Activated B cell treated with CpG ODN at 0.5 μM for 24 hours (primary cell): ENCODE measurements around the gene PSMA7. TPM values are rescaled to one million over a fixed set of nuclear protein-coding genes. Genes with fewer than 3 reads are reported as not detected.

ENCODE experiments used
- ATAC-seq: fragments of 200-7000 bp; cut with Tn5 transposase; one replicate; pipeline ENCODE4 v1.10.0; 2021; ENCODE audit warnings: low read depth, mild to moderate bottlenecking, moderate library complexity
- CTCF ChIA-PET: fragments of 350-600 bp; sonication (Branson Sonifier 250); formaldehyde crosslinking; loops from one replicate; lab custom pipeline; 2021; ENCODE audit warnings: antibody characterized with exemption; lab: Charles Lee
- POLR2A ChIA-PET: fragments of 350-600 bp; sonication (Branson Sonifier 250); formaldehyde crosslinking; loops from one replicate; lab custom pipeline; 2021; ENCODE audit warnings: antibody characterized with exemption; lab: Charles Lee
- DNase-seq: peaks from one replicate; pipeline ENCODE4 v3.0.0; 2022
- H3K27ac Mint-ChIP-seq: one replicate; pipeline ENCODE4 v1.8.0; 2020; ENCODE audit warnings: mixed read lengths
- H3K27me3 Mint-ChIP-seq: one replicate; pipeline ENCODE4 v1.8.0; 2021; ENCODE audit warnings: mixed read lengths
- H3K36me3 Mint-ChIP-seq: one replicate; pipeline ENCODE4 v1.8.0; 2021; ENCODE audit warnings: low read depth, mixed read lengths
- H3K4me1 Mint-ChIP-seq: one replicate; pipeline ENCODE4 v1.8.0; 2021; ENCODE audit warnings: mixed read lengths
- H3K4me3 Mint-ChIP-seq: one replicate; pipeline ENCODE4 v1.8.0; 2020; ENCODE audit warnings: mild to moderate bottlenecking, mixed read lengths
- H3K9me3 Mint-ChIP-seq: one replicate; pipeline ENCODE4 v1.8.0; 2020; ENCODE audit warnings: mixed read lengths
- CTCF ChIP-seq: fragments of 200-600 bp; IDR thresholded peaks from one replicate; pipeline ENCODE4 v1.8.0; 2022; ENCODE audit warnings: antibody characterized with exemption, mild to moderate bottlenecking
- intact Hi-C: fragments of 100-400 bp; cut with micrococcal nuclease; formaldehyde crosslinking; loops from one replicate; pipeline ENCODE4 v1.15.1; 2024
- total RNA-seq: library from RNA; stranded (reverse); gene quantifications from 2 replicates; pipeline ENCODE4 v1.2.3, GENCODE V29; 2022

The PSMA7 gene
- total RNA-seq, 1 donor from 2014 or later = 241 TPM

GRCh38 chr20:62181808-62182207 is 38.6 kb upstream of the PSMA7 start:
- Mint-ChIP-seq H3K27me3 (no peaks in the 10 kb centered on the region), H3K4me3 (peak overlapping the region; percentile 92), H3K4me1 (peaks cover 34% of the 10 kb centered on the region), H3K9me3 (no peaks in the 10 kb centered on the region), H3K27ac (peak overlapping the region; percentile 92), H3K36me3 (peaks cover 7% of the 10 kb centered on the region)
- intact Hi-C loops = loop anchor here (1.0 to 5.0 kb wide), 4 partner anchors 39 to 185 kb away; partner anchors contain the start of genes LAMA5, LSM14B, OSBPL2 and PSMA7
- ChIA-PET CTCF (no interaction called here), POLR2A (interaction anchor here (0.8 kb wide), 1 partner anchor 14 kb away, joined by 7 read pairs; no protein-coding TSS in a partner anchor)
- DNase-seq (no peak), ATAC-seq (no peak)
- no peak for TF ChIP-seq CTCF

GRCh38 chr20:62179162-62179504 is 35.9 kb upstream of the PSMA7 start:
- no peak for TF ChIP-seq CTCF
- no peaks in the 10 kb centered on the region for H3K27me3 Mint-ChIP-seq
- ATAC-seq = no peak
- peaks cover 18% of the 10 kb centered on the region for H3K4me1 Mint-ChIP-seq
- ChIA-PET POLR2A (no interaction called here), CTCF (no interaction called here)
- intact Hi-C loops = no loop called here
- H3K4me3 Mint-ChIP-seq = no peak overlapping the region
- no peak for DNase-seq
- no peaks in the 10 kb centered on the region for H3K9me3 Mint-ChIP-seq
- peaks cover 18% of the 10 kb centered on the region for H3K36me3 Mint-ChIP-seq
- H3K27ac Mint-ChIP-seq = no peak overlapping the region

GRCh38 chr20:62178316-62179161 is 35.3 kb upstream of the PSMA7 start:
- H3K4me3 Mint-ChIP-seq = no peak overlapping the region
- ATAC-seq = no peak
- POLR2A ChIA-PET = no interaction called here
- intact Hi-C loops = no loop called here
- H3K27me3 Mint-ChIP-seq = no peaks in the 10 kb centered on the region
- H3K36me3 Mint-ChIP-seq = peaks cover 21% of the 10 kb centered on the region
- CTCF ChIA-PET = no interaction called here
- peaks cover 13% of the 10 kb centered on the region for H3K4me1 Mint-ChIP-seq
- no peak for DNase-seq
- no peak overlapping the region for H3K27ac Mint-ChIP-seq
- TF ChIP-seq CTCF = no peak
- no peaks in the 10 kb centered on the region for H3K9me3 Mint-ChIP-seq

GRCh38 chr20:62177307-62177706 is 34.1 kb upstream of the PSMA7 start:
- no peak overlapping the region for H3K27ac Mint-ChIP-seq
- no peak for DNase-seq
- no peaks in the 10 kb centered on the region for H3K9me3 Mint-ChIP-seq
- no peak for ATAC-seq
- POLR2A ChIA-PET = no interaction called here
- CTCF ChIA-PET = no interaction called here
- no peak for TF ChIP-seq CTCF
- peaks cover 19% of the 10 kb centered on the region for H3K36me3 Mint-ChIP-seq
- H3K4me1 Mint-ChIP-seq = peaks cover 8% of the 10 kb centered on the region
- H3K4me3 Mint-ChIP-seq = no peak overlapping the region
- intact Hi-C loops = no loop called here
- H3K27me3 Mint-ChIP-seq = no peaks in the 10 kb centered on the region

GRCh38 chr20:62176866-62177265 is 33.7 kb upstream of the PSMA7 start:
- ChIA-PET POLR2A (no interaction called here), CTCF (no interaction called here)
- H3K4me3 Mint-ChIP-seq = no peak overlapping the region
- H3K36me3 Mint-ChIP-seq = peaks cover 19% of the 10 kb centered on the region
- intact Hi-C loops = no loop called here
- H3K9me3 Mint-ChIP-seq = no peaks in the 10 kb centered on the region
- H3K27ac Mint-ChIP-seq = no peak overlapping the region
- no peak for ATAC-seq
- H3K4me1 Mint-ChIP-seq = peaks cover 3% of the 10 kb centered on the region
- H3K27me3 Mint-ChIP-seq = no peaks in the 10 kb centered on the region
- no peak for TF ChIP-seq CTCF
- DNase-seq = no peak
